Activated T-cell treated with anti-CD3 and anti-CD28 coated beads, Interleukin-2, amount 50 U/mL, for 4 hours (primary cell): ENCODE results near the gene SMURF2. TPM values are rescaled to one million over a fixed set of nuclear protein-coding genes. Genes with fewer than 3 reads are reported as not detected.

Experiments
- ATAC-seq, 2 donors: fragments of 200-7000 bp; cut with Tn5 transposase; one replicate each; pipeline ENCODE4 v1.10.0; 2021
- DNase-seq: peaks from one replicate; pipeline ENCODE4 v3.0.0-alpha.2; 2020
- H3K27me3 Mint-ChIP-seq: one replicate; pipeline ENCODE4 v1.8.0; 2021; ENCODE audit warnings: low read depth, mixed read lengths
- H3K36me3 Mint-ChIP-seq: one replicate; pipeline ENCODE4 v1.8.0; 2022; ENCODE audit warnings: mixed read lengths; ENCODE audit not compliant: insufficient read depth
- H3K4me1 Mint-ChIP-seq: one replicate; pipeline ENCODE4 v1.8.0; 2021; ENCODE audit warnings: low read depth, mixed read lengths
- H3K4me3 Mint-ChIP-seq: one replicate; pipeline ENCODE4 v1.8.0; 2021; ENCODE audit warnings: mild to moderate bottlenecking, moderate library complexity, mixed read lengths
- H3K9me3 Mint-ChIP-seq: one replicate; pipeline ENCODE4 v1.8.0; 2021; ENCODE audit warnings: mixed read lengths
- total RNA-seq, 3 donors: library from RNA; stranded (reverse); gene quantifications; one replicate each; pipeline ENCODE4 v1.2.1, GENCODE V29; 2021

SMURF2 gene
- total RNA-seq, 3 donors from 2014 or later = 10.7 to 11.6 (median 11.0) TPM

- ATAC-seq = peak; percentile 80 to 84
- Mint-ChIP-seq H3K36me3 (peaks cover 53% of the 10 kb centered on the region), H3K9me3 (no peaks in the 10 kb centered on the region), H3K4me3 (peak within 1 kb of the TSS; percentile 96), H3K27me3 (no peaks in the 10 kb centered on the region), H3K4me1 (peaks cover 76% of the 10 kb centered on the region)
- DNase-seq = peak; percentile 93
These were observed 165.1 kb downstream of the SMURF2 start, which contains the start of gene POLG2 for GRCh38 chr17:64496786-64497564. Gene POLG2 (minus strand): TSS chr17:64497054. CDS start chr17:64496968, 86 bp downstream.

- Mint-ChIP-seq H3K9me3 (no peaks in the 10 kb centered on the region), H3K4me3 (peak overlapping the region; percentile 96), H3K27me3 (no peaks in the 10 kb centered on the region), H3K36me3 (peaks cover 48% of the 10 kb centered on the region), H3K4me1 (peaks cover 71% of the 10 kb centered on the region)
- no peak for ATAC-seq
- DNase-seq = no peak
These were observed 165.7 kb downstream of the SMURF2 start for GRCh38 chr17:64496348-64496785.

Other genes starting within 250 kb of the SMURF2 start
- not detected for gene MILR1, start 213.2 kb downstream of the SMURF2 start, total RNA-seq
- 10 to 100 TPM; 34.1 to 34.9 (median 34.2) TPM for gene POLG2, start 165.3 kb downstream of the SMURF2 start, total RNA-seq
- gene DDX5, start 156.0 kb downstream of the SMURF2 start, total RNA-seq = 1,000 to 10,000 TPM; 1,033 to 1,200 (median 1,184) TPM
- 10 to 100 TPM; 35.1 to 38.2 (median 36.7) TPM for gene CEP95, start 155.3 kb downstream of the SMURF2 start, total RNA-seq